Embryonic facial prominence (tissue), 1 donor: ENCODE data around the gene GRIN3B.
"Not testable (repeated sequence)": the region's sequence is repeated elsewhere in the genome, so short reads cannot be mapped to it uniquely, and the experiment has no call there.

ENCODE experiments used
- DNase-seq: peaks from one replicate; pipeline ENCODE4 v3.0.0-alpha.2; 2016; ENCODE audit errors: extremely low spot score

GRIN3B gene

GRCh38 chr19:1019616-1019961 is 19.4 kb downstream of the GRIN3B start:
- DNase-seq: no peak

- DNase-seq: no peak
Measured at GRCh38 chr19:1019980-1020867, 20.0 kb downstream of the GRIN3B start.

- peak; percentile 94 for DNase-seq
Measured at GRCh38 chr19:1020868-1021425, 20.7 kb downstream of the GRIN3B start, which contains the start of gene TMEM259. Gene TMEM259 (minus strand): TSS chr19:1021123. CDS start chr19:1020996, 127 bp downstream.

- not testable (repeated sequence) for DNase-seq
Measured at GRCh38 chr19:1023883-1024188, 23.6 kb downstream of the GRIN3B start.

GRCh38 chr19:1025080-1025479 is 24.9 kb downstream of the GRIN3B start:
- not testable (repeated sequence) for DNase-seq

GRCh38 chr19:1025960-1026782 is 26.0 kb downstream of the GRIN3B start, which contains the start of gene CNN2:
Gene CNN2 (plus strand): TSS chr19:1026608. CDS start chr19:1026662, 54 bp downstream.
- DNase-seq: peak; percentile 73

GRCh38 chr19:1026783-1027649 is 26.8 kb downstream of the GRIN3B start:
- DNase-seq: no peak

- no peak for DNase-seq
Measured at GRCh38 chr19:1027650-1028061, 27.4 kb downstream of the GRIN3B start.

GRCh38 chr19:1028062-1028926 is 28.1 kb downstream of the GRIN3B start:
- DNase-seq: peak; percentile 76

- no peak for DNase-seq
Measured at GRCh38 chr19:1032264-1032867, 32.1 kb downstream of the GRIN3B start.

- no peak for DNase-seq
Measured at GRCh38 chr19:1035998-1036621, 35.9 kb downstream of the GRIN3B start.

- no peak for DNase-seq
Measured at GRCh38 chr19:1037621-1038064, 37.4 kb downstream of the GRIN3B start.

GRCh38 chr19:1038978-1039645 is 38.9 kb downstream of the GRIN3B start:
- DNase-seq: no peak

GRCh38 chr19:1039646-1040475 is 39.6 kb downstream of the GRIN3B start, which contains the start of gene ABCA7:
Gene ABCA7 (plus strand): TSS chr19:1040107. CDS start chr19:1041362, 1,255 bp downstream.
- DNase-seq: peak; percentile 94

- DNase-seq: peak; percentile 72
Measured at GRCh38 chr19:1040476-1041271, 40.5 kb downstream of the GRIN3B start.

- DNase-seq: no peak
Measured at GRCh38 chr19:1041272-1041834, 41.1 kb downstream of the GRIN3B start.
